SJCRH30 (cell line): ENCODE results near the gene CAPN12. TPM values are rescaled to one million over a fixed set of nuclear protein-coding genes. Genes with fewer than 3 reads are reported as not detected.

ENCODE experiments used
- DNase-seq, 2 experiments: peaks; one replicate each; pipeline ENCODE4 v3.0.0-alpha.2; 2015 to 2020
- H3K27ac ChIP-seq: fragments of 250-450 bp; sonication (Bioruptor Pico); 2 replicates; pipeline ENCODE4 v1.5.1; 2020; ENCODE audit warnings: mild to moderate bottlenecking, moderate library complexity
- H3K27me3 ChIP-seq: fragments of 250-450 bp; sonication (Bioruptor Pico); 2 replicates; pipeline ENCODE4 v1.5.1; 2020; ENCODE audit warnings: mild to moderate bottlenecking, moderate library complexity
- H3K36me3 ChIP-seq: fragments of 250-450 bp; sonication (Bioruptor Pico); 2 replicates; pipeline ENCODE4 v1.5.1; 2020; ENCODE audit warnings: mild to moderate bottlenecking, moderate library complexity
- H3K4me1 ChIP-seq: fragments of 250-450 bp; sonication (Bioruptor Pico); 2 replicates; pipeline ENCODE4 v1.5.1; 2020; ENCODE audit warnings: mild to moderate bottlenecking, moderate library complexity
- H3K4me3 ChIP-seq: fragments of 250-450 bp; sonication (Bioruptor Pico); 2 replicates; pipeline ENCODE4 v1.5.1; 2020; ENCODE audit warnings: mild to moderate bottlenecking, moderate library complexity
- H3K9me3 ChIP-seq: fragments of 250-450 bp; sonication (Bioruptor Pico); replicated peaks from 2 replicates; pipeline ENCODE4 v1.5.1; 2020; ENCODE audit warnings: mild to moderate bottlenecking, moderate library complexity
- total RNA-seq: library from RNA; depleted of rRNA; stranded (reverse); fragments of >200 nt; shearing (Covaris generic); gene quantifications from 2 replicates; pipeline ENCODE4 v1.2.3, GENCODE V29; 2014

Gene CAPN12
- total RNA-seq, 1 experiment from 2014 or later = not detected

DNA sequence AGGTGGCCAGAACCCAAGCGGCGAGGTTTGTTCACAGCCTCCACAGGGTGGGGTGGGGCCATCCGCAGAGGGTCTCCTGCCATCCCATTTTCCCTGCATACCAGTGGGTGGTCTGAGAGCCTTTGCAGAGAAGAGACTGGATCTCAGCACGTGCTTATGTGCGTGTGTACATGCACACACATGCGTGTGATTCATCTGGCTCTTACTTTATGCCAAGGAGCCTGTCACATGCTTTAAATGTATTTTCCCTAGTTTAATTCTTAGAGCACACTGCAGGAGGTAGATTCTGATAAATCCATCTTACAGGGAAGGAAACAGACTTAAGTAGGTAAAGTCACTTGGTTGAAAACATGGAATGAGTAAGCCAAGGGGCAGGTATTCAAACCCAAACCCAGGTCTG lies 47.1 kb downstream of the CAPN12 start:
- peaks cover 38% of the 10 kb centered on the region for H3K4me1 ChIP-seq

DNA sequence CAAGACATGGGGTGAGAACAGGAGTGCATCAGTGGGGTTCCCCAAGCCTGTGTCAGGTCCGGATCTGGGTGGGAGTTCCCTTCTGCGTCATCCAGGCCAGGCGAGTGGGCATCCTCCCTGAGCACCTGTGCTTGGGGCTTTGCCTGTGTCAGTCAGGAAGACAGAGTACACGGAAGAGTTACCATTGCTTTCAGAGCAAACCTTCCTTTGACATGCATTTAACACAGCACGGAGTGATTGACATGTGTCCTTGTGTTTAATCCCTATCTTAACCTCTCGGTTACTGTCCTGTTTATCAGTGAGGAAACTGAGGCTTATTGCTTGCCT lies 47.6 kb downstream of the CAPN12 start:
- DNase-seq = no peak
- no peak overlapping the region for H3K4me3 ChIP-seq
- no peaks in the 10 kb centered on the region for H3K27me3 ChIP-seq
- H3K9me3 ChIP-seq = no peaks in the 10 kb centered on the region
- peaks cover 38% of the 10 kb centered on the region for H3K4me1 ChIP-seq
- H3K27ac ChIP-seq = no peak overlapping the region
- peaks cover 22% of the 10 kb centered on the region for H3K36me3 ChIP-seq

More for the DNA sequence above, 47.1 kb downstream of the CAPN12 start:
- Histone ChIP-seq H3K9me3 (no peaks in the 10 kb centered on the region), H3K36me3 (peaks cover 22% of the 10 kb centered on the region), H3K27ac (no peak overlapping the region), H3K4me3 (no peak overlapping the region), H3K27me3 (no peaks in the 10 kb centered on the region)
- DNase-seq = no peak

DNA sequence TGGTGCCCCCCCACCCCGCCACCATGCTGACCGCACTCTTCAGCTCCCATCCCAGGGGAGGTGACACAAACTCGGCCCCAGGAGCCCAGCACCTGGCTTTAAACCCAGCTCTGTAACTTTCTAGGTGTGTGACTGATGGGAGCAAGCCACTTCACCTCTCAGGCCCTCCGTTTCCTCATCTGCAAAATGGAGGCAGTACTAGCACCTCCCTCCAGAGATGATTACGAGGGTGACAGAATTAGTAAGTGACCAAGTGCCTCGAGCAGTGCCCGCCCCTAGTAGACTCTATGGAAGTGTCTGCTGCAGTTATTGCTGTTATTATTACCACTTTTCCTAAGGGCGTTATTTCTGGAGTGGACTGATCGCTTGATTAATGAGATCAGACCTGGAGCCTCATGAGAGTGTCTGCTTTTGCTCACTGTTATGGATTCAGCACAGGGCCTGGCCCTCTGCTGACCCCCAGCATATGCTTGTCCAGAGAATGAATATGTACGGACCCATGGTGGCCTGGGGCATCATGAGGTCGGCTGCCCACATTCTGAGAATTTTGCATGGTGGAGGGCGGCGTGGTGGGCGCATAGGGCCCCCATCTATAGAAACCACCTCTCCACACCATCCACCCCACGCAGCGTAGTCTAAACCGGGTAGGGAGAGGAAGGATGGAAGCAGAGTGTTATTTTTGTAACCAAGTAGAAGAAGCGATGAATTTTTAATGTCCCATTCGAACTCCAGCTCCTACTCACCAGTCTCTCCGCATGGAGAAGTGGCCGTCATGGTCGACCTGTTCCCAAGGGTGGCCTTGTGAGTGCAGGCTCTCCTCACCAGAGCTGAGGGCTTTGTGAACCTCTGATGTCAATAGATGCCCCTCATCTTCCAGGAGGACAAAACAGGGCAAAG lies 48.2 kb downstream of the CAPN12 start:
- Histone ChIP-seq H3K27me3 (no peaks in the 10 kb centered on the region), H3K36me3 (peaks cover 22% of the 10 kb centered on the region), H3K4me3 (no peak overlapping the region), H3K9me3 (no peaks in the 10 kb centered on the region), H3K4me1 (peaks cover 34% of the 10 kb centered on the region), H3K27ac (no peak overlapping the region)
- no peak for DNase-seq

DNA sequence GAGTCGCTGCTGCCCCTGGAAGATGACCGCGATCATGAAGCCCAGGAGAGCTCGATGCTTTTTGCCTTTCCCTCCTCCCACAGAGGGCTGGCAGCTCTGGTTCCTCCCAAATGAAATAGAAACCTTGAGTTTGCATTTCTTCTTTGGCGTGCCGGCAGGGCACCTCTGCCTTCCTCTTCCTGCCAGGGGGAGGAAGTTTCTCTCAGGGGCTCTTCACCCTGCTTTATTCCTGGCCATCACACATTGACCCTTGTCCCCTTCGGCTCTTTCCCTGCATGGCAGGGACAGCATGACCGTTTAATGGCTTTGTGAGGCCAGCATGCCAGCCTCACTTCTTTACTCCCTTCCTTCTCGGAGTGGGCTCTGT lies 49.0 kb downstream of the CAPN12 start:
- peaks cover 16% of the 10 kb centered on the region; the same call in 1 of the 2 replicates for H3K36me3 ChIP-seq
- no peaks in the 10 kb centered on the region for H3K9me3 ChIP-seq
- peaks cover 34% of the 10 kb centered on the region for H3K4me1 ChIP-seq
- no peak for DNase-seq
- no peak overlapping the region for H3K27ac ChIP-seq
- H3K4me3 ChIP-seq = no peak overlapping the region
- H3K27me3 ChIP-seq = no peaks in the 10 kb centered on the region

DNA sequence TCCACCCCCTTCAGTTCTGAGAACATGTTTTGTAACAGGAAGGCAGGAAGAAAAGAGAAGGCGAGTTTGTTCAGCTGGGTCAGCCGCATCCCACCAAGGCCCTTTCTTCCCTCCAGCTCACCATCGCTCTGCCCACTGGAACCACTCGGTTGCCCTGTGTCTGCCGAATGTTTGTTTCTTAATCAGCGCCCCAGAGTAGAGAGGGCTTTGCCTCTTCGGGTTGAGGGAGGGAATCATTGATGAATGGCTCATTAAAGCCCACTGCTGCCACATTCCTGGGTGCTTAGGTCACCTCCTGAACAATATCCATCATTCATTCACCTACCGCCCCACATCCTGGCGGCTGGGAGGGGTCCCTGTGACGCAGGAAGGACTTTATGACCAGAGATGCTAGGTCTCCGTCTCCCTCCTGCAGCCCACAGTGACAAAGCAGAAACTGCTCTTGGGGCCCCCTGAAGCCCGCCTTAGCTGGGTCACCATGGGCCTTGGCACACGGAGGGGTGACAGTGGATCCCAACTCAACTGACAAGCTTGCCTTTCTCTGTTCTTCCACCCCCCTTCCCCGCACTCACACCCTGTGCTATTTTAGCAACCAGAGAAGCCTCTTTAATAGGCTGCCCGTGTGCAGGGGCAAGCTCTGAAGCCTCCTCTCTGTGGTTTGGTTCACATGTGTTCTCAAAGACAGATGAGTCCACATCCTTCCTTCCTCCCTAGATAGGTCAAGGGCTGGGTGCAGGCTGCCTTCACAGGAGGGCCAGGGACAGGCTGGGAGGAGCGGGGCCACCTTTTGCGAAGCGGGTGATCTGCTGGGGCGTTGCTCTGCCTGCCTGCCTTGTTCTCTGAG lies 50.7 kb downstream of the CAPN12 start:
- peak; percentile 93 to 94 for DNase-seq
- Histone ChIP-seq H3K4me1 (peaks cover 34% of the 10 kb centered on the region), H3K27me3 (no peaks in the 10 kb centered on the region), H3K27ac (peak overlapping the region; percentile 85), H3K36me3 (peaks cover 18% of the 10 kb centered on the region), H3K4me3 (peak overlapping the region; percentile 13), H3K9me3 (no peaks in the 10 kb centered on the region)

DNA sequence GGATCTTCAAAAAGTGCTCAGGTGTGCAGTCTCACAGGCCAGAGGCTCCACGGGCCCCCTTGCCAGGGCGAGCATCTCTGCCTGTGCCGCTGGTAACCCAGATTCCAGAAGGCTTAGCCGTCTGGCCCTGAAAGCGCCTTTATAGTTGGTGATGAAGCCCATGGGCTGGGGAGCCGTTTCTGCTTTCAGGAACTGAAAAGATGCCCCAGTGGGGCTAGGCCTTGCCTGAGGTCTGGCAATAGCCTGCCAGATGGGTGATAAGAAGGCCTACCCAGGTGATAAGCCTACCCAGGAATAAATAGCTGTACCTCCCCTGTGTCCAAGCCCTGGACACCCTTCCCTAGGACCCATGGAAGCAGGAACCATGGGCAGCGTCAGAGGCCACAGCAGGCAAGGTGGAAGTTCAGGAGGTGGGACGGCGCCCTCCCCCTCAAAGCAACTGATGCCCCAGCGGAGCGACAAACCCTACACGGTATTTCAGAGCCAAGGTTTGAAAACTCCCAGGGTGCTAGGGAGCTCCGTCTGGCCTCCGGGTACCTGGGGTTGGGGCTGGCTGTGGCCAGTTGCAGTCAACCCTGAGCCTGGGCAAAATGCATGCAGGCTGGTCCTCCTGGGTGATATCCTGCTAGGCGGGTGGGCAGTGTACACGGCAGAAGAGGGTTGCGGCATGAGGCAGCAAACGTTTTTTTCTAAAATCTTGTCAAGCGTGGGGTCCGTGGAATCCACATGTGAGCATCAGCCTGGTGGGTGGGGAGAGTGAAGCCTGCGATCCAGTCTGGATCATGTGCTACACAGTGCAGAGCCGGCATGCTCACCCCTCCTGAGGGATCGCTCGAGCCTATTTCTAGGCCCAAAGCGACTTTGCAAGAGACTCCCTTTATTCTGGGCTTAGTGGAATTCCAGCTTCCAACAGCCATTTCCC lies 51.6 kb downstream of the CAPN12 start:
- Histone ChIP-seq H3K36me3 (peaks cover 21% of the 10 kb centered on the region), H3K4me3 (peak overlapping the region; percentile 13), H3K27me3 (no peaks in the 10 kb centered on the region), H3K9me3 (no peaks in the 10 kb centered on the region), H3K4me1 (peaks cover 34% of the 10 kb centered on the region), H3K27ac (peak overlapping the region; percentile 85)
- DNase-seq = no peak

DNA sequence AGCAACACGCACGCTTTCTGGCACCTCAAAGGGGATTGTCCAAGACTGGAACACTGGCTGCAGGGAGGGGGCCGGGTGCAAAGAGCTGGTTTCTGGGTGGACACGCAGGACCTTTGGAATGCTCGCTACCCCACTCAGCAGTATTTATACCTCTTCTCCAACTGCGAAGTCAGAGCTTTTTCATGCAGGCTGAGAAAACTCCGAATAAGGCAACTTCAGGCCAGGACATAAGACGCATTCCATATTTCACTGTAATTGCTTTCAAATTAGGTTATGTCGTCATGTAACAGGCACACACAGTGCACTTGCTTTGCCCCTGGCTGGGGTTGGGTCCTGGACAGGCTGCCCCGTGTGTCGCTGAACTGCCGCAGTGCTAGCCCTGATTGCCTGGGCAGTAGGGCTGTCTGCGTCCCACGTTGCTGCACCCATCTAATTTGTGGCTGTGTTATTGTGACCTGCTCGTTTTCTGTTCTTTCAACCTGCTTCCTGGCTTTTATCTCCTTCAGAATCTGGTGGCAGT lies 52.3 kb downstream of the CAPN12 start:
- no peak for DNase-seq
- Histone ChIP-seq H3K9me3 (no peaks in the 10 kb centered on the region), H3K27ac (no peak overlapping the region; the same call in 1 of the 2 replicates), H3K27me3 (no peaks in the 10 kb centered on the region), H3K4me1 (peaks cover 34% of the 10 kb centered on the region), H3K36me3 (peaks cover 22% of the 10 kb centered on the region), H3K4me3 (no peak overlapping the region)

DNA sequence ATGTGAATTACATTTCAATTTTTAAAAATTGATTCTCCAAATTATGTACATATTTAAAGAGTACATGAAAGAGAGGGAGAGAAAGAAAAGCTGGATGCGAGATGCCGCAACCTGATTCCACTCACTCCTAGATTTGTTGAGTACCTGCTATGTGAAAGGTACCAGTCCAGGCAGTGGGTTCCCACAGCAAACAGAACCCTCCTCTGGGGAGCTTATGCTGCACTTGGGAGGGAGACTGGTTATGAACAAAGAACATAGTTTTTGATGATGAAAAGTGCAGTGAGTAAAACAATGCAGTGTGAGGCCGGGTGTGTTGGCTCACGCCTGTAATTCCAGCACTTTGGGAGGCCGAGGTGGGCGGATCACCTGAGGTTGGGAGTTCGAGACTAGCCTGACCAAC lies 53.4 kb downstream of the CAPN12 start:
- Histone ChIP-seq H3K4me1 (peaks cover 37% of the 10 kb centered on the region), H3K4me3 (no peak overlapping the region), H3K27me3 (no peaks in the 10 kb centered on the region), H3K36me3 (peaks cover 16% of the 10 kb centered on the region), H3K27ac (no peak overlapping the region), H3K9me3 (no peaks in the 10 kb centered on the region)
- no peak for DNase-seq

DNA sequence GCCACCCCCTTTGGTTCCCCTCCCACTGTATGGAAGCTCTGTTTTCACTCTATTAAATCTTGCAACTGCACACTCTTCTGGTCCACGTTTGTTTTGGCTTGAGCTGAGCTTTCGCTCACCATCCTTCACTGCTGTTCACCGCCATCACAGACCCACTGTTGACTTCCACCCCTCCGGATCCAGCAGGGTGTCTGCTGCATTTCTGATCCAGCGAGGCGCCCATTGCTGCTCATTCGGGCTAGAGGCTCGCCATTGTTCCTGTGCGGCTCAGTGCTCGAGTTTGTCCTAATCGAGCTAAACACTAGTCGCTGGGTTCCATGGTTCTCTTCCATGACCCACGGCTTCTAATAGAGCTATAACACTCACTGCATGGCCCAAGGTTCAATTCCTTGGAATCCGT lies 54.1 kb downstream of the CAPN12 start:
- Histone ChIP-seq H3K4me1 (peaks cover 44% of the 10 kb centered on the region), H3K27me3 (no peaks in the 10 kb centered on the region), H3K36me3 (peaks cover 15% of the 10 kb centered on the region), H3K27ac (no peak overlapping the region), H3K9me3 (no peaks in the 10 kb centered on the region), H3K4me3 (no peak overlapping the region)
- no peak for DNase-seq

DNA sequence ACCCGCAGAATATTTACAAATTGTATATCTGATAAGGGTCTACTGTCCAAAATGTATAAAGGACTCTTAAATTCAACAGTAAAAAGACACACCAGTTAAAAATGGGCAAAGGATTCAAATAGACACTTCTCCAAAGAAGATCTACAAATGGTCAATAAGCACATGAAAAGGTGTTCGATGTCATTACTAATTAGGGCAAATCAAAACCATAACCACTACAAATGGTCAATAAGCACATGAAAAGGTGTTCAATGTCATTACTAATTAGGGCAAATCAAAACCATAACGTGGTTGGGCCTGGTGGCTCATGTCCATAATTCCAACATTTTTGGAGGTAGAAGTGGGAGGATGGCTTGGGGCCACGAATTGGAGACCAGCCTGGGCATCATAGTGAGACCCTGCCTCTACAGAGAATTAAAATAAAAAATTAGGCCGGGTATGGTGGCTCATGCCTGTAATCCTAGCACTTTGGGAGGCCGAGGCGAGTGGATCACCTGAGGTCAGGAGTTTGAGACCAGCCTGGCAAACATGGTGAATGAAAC lies 56.4 kb downstream of the CAPN12 start:
- no peaks in the 10 kb centered on the region for H3K27me3 ChIP-seq
- H3K36me3 ChIP-seq = peaks cover 10% of the 10 kb centered on the region
- no peaks in the 10 kb centered on the region for H3K9me3 ChIP-seq
- no peak overlapping the region for H3K27ac ChIP-seq
- peaks cover 45% of the 10 kb centered on the region for H3K4me1 ChIP-seq
- DNase-seq = no peak
- no peak overlapping the region for H3K4me3 ChIP-seq

DNA sequence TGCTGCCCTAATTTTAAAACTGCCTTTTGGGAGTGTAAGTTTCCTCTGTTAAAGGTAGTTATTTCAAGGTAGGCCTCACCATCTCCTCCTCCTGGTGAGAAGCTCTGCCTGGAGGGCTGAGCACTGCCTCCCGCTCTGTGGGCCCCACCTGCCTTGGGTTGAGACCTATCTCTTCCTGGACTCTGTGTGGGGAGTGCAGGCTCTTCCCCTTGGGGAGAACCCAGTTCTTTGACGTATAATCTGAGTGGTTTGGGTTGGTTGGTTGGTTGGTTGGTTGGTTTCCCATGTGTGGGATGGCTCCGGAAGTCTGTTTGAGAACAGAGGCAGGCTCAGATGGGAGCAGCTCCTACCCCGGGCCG lies 57.8 kb downstream of the CAPN12 start:
- Histone ChIP-seq H3K27ac (no peak overlapping the region), H3K36me3 (peaks cover 10% of the 10 kb centered on the region)

DNA sequence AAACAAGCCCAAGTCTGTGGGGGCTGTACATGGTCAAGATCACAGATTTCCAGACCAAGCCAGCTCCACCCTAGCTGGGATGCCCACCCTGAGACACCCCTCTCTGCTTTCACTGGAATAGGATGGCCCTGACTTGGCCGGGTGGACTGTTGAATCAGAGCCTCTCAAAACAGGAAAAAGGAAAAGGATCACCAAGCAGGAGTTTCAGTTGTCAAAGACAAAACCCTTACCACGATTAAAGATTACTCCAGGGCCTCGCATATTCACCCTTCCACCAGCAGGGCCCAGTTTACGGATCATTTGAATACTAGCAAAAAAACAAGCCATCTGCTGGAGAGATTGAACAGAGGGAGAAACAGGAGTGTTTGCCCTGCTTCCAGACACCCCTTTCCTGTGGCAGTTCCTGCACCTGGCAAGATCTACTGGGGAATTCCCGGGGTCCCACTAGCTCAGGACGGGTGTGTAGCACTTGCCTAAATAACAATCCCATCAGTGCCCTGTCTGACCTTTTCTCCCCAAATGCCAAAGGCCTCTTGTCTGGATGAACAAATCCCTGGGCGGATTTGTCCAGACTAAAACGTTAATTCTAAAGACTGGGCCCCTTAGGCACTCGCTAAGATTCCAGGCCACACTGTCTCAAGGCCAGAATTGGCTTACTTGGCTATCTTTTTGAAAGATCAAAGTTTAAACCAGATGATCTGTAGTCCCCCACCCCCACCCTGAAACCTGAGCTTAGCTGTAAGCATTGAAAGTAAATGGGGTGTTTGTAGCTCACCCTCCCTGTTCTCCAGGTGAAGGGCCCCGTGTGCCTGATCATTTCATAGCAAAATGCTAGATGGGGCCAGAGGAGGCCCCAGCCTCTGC lies 58.4 kb downstream of the CAPN12 start:
- Histone ChIP-seq H3K27me3 (no peaks in the 10 kb centered on the region), H3K27ac (no peak overlapping the region), H3K4me1 (peaks cover 33% of the 10 kb centered on the region), H3K9me3 (no peaks in the 10 kb centered on the region), H3K36me3 (peaks cover 12% of the 10 kb centered on the region), H3K4me3 (no peak overlapping the region)
- DNase-seq = no peak

More for the DNA sequence above, 57.8 kb downstream of the CAPN12 start:
- DNase-seq = no peak
- H3K4me1 ChIP-seq = peaks cover 33% of the 10 kb centered on the region
- no peaks in the 10 kb centered on the region for H3K27me3 ChIP-seq
- H3K9me3 ChIP-seq = no peaks in the 10 kb centered on the region
- H3K4me3 ChIP-seq = no peak overlapping the region

DNA sequence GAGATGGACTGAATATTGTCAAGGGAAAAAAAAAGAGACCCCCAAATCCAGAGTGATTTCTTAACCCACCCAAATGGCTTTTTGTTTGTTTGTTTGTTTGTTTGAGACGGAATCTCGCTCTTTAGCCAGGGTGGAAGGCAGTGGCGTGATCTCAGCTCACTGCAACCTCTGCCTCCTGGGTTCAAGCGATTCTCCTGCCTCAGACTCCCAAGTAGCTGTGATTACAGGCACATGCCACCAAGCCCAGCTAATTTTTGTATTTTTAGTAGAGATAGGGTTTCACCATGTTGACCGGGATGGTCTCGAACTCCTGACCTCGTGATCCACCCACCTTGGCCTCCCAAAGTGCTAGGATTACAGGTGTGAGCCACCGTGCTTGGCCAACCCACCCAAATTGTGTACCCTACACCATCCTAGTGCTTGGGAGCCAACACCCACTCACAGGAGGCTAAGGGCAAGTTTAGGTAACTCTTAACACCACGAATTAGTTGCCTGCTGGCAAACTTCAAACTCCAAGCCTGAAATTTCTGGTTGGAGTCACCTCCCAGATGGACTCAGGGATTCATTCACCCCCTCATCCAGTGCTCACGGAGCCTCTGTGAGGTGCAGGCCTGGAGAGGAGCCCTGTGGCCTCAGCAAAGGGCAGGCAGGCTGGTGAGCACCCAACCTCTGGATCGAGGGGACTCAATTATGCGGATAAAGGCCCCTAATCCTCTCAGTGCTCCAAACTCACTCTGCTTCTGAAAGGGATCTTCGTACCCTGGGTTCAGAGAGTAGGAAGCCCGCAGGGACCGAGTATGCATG lies 59.2 kb downstream of the CAPN12 start:
- Histone ChIP-seq H3K4me1 (peaks cover 33% of the 10 kb centered on the region), H3K27me3 (no peaks in the 10 kb centered on the region), H3K9me3 (no peaks in the 10 kb centered on the region), H3K27ac (no peak overlapping the region), H3K4me3 (no peak overlapping the region), H3K36me3 (peaks cover 12% of the 10 kb centered on the region)
- no peak for DNase-seq
